ENCODE results near the gene NUP62.

GRCh38 chr19:49880162-49880869 is 49.0 kb downstream of the NUP62 start:
- TF ChIP-seq, protein P1, sequence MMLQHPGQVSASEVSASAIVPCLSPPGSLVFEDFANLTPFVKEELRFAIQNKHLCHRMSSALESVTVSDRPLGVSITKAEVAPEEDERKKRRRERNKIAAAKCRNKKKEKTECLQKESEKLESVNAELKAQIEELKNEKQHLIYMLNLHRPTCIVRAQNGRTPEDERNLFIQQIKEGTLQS (IDR thresholded peaks at IDR 0.05; ENCODE audit: insufficient read depth, low read depth, low read length), result no peak
- TF ChIP-seq, protein P2, sequence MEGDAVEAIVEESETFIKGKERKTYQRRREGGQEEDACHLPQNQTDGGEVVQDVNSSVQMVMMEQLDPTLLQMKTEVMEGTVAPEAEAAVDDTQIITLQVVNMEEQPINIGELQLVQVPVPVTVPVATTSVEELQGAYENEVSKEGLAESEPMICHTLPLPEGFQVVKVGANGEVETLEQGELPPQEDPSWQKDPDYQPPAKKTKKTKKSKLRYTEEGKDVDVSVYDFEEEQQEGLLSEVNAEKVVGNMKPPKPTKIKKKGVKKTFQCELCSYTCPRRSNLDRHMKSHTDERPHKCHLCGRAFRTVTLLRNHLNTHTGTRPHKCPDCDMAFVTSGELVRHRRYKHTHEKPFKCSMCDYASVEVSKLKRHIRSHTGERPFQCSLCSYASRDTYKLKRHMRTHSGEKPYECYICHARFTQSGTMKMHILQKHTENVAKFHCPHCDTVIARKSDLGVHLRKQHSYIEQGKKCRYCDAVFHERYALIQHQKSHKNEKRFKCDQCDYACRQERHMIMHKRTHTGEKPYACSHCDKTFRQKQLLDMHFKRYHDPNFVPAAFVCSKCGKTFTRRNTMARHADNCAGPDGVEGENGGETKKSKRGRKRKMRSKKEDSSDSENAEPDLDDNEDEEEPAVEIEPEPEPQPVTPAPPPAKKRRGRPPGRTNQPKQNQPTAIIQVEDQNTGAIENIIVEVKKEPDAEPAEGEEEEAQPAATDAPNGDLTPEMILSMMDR (IDR thresholded peaks at IDR 0.05; ENCODE audit: control extremely low read depth in 1 of 3, insufficient read depth in 1 of 3, low read depth in 1 of 3, low read length in 3 of 3), result no peak
- TF ChIP-seq POLR2A (IDR thresholded peaks at IDR 0.05; ENCODE audit: control extremely low read depth in 1 of 2, low read depth in 2 of 2, low read length in 2 of 2) (no peak), RFX5 (IDR thresholded peaks at IDR 0.05; ENCODE audit: borderline replicate concordance, low read depth, low read length) (no peak), ZNF274 (IDR thresholded peaks at IDR 0.05; ENCODE audit: borderline replicate concordance, extremely low read depth, low read length) (no peak), EGR1 (IDR thresholded peaks at IDR 0.05; ENCODE audit: borderline replicate concordance, low read depth, low read length) (no peak), POU5F1 (IDR thresholded peaks at IDR 0.05; ENCODE audit: low read depth, low read length) (no peak), EZH2 (IDR thresholded peaks at IDR 0.05; ENCODE audit: low read depth, low read length, severe bottlenecking) (no peak), RAD21 (IDR thresholded peaks at IDR 0.05 in 1 of 2, conservative IDR thresholded peaks at IDR 0.05 in 1 of 2; ENCODE audit: low read depth in 2 of 2, low read length in 2 of 2) (no peak)
- TF ChIP-seq, protein P3, sequence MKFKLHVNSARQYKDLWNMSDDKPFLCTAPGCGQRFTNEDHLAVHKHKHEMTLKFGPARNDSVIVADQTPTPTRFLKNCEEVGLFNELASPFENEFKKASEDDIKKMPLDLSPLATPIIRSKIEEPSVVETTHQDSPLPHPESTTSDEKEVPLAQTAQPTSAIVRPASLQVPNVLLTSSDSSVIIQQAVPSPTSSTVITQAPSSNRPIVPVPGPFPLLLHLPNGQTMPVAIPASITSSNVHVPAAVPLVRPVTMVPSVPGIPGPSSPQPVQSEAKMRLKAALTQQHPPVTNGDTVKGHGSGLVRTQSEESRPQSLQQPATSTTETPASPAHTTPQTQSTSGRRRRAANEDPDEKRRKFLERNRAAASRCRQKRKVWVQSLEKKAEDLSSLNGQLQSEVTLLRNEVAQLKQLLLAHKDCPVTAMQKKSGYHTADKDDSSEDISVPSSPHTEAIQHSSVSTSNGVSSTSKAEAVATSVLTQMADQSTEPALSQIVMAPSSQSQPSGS (IDR thresholded peaks at IDR 0.05; ENCODE audit: low read length), result no peak
- TF ChIP-seq, protein P4, sequence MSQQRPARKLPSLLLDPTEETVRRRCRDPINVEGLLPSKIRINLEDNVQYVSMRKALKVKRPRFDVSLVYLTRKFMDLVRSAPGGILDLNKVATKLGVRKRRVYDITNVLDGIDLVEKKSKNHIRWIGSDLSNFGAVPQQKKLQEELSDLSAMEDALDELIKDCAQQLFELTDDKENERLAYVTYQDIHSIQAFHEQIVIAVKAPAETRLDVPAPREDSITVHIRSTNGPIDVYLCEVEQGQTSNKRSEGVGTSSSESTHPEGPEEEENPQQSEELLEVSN (IDR thresholded peaks at IDR 0.05), result no peak

Measured in H1 (cell line).